GM12878 (cell line): ENCODE results near the gene TBC1D22B. TPM values are rescaled to one million over a fixed set of nuclear protein-coding genes. Genes with fewer than 3 reads are reported as not detected.

Experiments
- ATAC-seq: fragments of 200-7000 bp; cut with Tn5 transposase; 3 replicates; pipeline ENCODE4 v1.9.1; 2020; ENCODE audit warnings: mild to moderate bottlenecking, moderate library complexity
- BruUV-seq: library from RNA; stranded (reverse); fragments of 400-500 nt; replicated peaks from 2 replicates; lab custom pipeline; 2021; lab: Mats Ljungman, UMichigan
- CTCF ChIA-PET: fragments of 300-600 bp; sonication (Branson Sonifier 250); formaldehyde crosslinking; extraction: SDS; loops from one replicate; lab custom pipeline; 2021; ENCODE audit warnings: inconsistent platforms; lab: Yijun Ruan, JAX
- POLR2A ChIA-PET: fragments of 350-600 bp; formaldehyde crosslinking; extraction: SDS; loops from one replicate; lab custom pipeline; 2021; ENCODE audit warnings: inconsistent platforms; lab: Charles Lee
- RAD21 ChIA-PET: fragments of 300-600 bp; sonication (Branson Sonifier 250); formaldehyde crosslinking; loops from one replicate; lab custom pipeline; 2023; ENCODE audit warnings: antibody characterized with exemption; ENCODE audit not compliant: unreplicated experiment; lab: Charles Lee
- SMC1A ChIA-PET: fragments of 300-600 bp; sonication (Branson Sonifier 250); formaldehyde crosslinking; loops from one replicate; lab custom pipeline; 2023; ENCODE audit not compliant: unreplicated experiment, uncharacterized antibody; lab: Charles Lee
- DNase-seq: peaks from one replicate; pipeline ENCODE4 v3.0.0-alpha.2; 2011; ENCODE audit warnings: low read depth, low spot score
- FAIRE-seq: peaks from 3 replicates; lab custom pipeline; 2011; peaks lifted over from hg19 to GRCh38; lab: Jason Lieb, UNC
- H2AFZ ChIP-seq: 2 replicates; pipeline ENCODE4 v1.6.0; 2011; ENCODE audit warnings: low read depth, low read length, control low read depth; ENCODE audit not compliant: control insufficient read depth
- H3K27ac ChIP-seq: 2 replicates; pipeline ENCODE4 v1.5.1; 2011; ENCODE audit warnings: control low read depth; ENCODE audit not compliant: control insufficient read depth, insufficient read depth
- H3K27me3 ChIP-seq, 2 experiments: replicated peaks in 1 of 2; 2 replicates each; pipeline versions ENCODE4 v1.6.0 to v1.6.1; 2011; ENCODE audit warnings: low read length in 1 of 2; ENCODE audit not compliant: control insufficient read depth in 2 of 2, insufficient read depth in 2 of 2
- H3K36me3 ChIP-seq, 2 experiments: 2 replicates each; pipeline ENCODE4 v1.5.1; 2011; ENCODE audit warnings: low read length in 1 of 2; ENCODE audit not compliant: control insufficient read depth in 2 of 2, insufficient read depth in 2 of 2
- H3K4me1 ChIP-seq: 2 replicates; pipeline ENCODE4 v1.6.1; 2011; ENCODE audit warnings: mild to moderate bottlenecking, low read length, moderate library complexity, mixed read lengths; ENCODE audit not compliant: control insufficient read depth, insufficient read depth
- H3K4me2 ChIP-seq: 2 replicates; pipeline ENCODE4 v1.6.0; 2011; ENCODE audit warnings: control low read depth; ENCODE audit not compliant: control insufficient read depth, insufficient read depth
- H3K4me3 ChIP-seq: fragments of 200-600 bp; sonication (generic); 2 replicates; pipeline ENCODE4 v1.5.1; 2016
- H3K79me2 ChIP-seq: 2 replicates; pipeline ENCODE4 v1.6.0; 2011; ENCODE audit warnings: low read length; ENCODE audit not compliant: control insufficient read depth, insufficient read depth
- H3K9ac ChIP-seq: 2 replicates; pipeline ENCODE4 v1.8.0; 2011; ENCODE audit warnings: low read length, control low read depth, mixed read lengths; ENCODE audit not compliant: control insufficient read depth, insufficient read depth
- H3K9me3 ChIP-seq: replicated peaks from 3 replicates; pipeline ENCODE4 v1.5.1; 2011; ENCODE audit warnings: mild to moderate bottlenecking, low read length; ENCODE audit not compliant: control insufficient read depth, insufficient read depth
- H4K20me1 ChIP-seq: 2 replicates; pipeline ENCODE4 v1.6.0; 2011; ENCODE audit not compliant: control insufficient read depth, insufficient read depth
- BHLHE40 ChIP-seq, 2 experiments: fragments of 450-650 bp in 1 of 2; IDR thresholded peaks; 2 replicates each; pipeline ENCODE4 v1.6.1; 2011 to 2017; ENCODE audit warnings: low read depth in 2 of 2, borderline replicate concordance in 1 of 2, improper control_type of control experiment in 1 of 2, low read length in 1 of 2, mild to moderate bottlenecking in 1 of 2
- BRCA1 ChIP-seq: IDR thresholded peaks from 2 replicates; pipeline ENCODE4 v1.6.1; 2011; ENCODE audit warnings: low read depth, low read length, improper control_type of control experiment
- CHD2 ChIP-seq: IDR thresholded peaks from 2 replicates; pipeline ENCODE4 v1.6.1; 2011; ENCODE audit warnings: low read depth, low read length, improper control_type of control experiment, borderline replicate concordance
- CREM ChIP-seq: IDR thresholded peaks from 2 replicates; pipeline ENCODE4 v1.6.1; 2014; ENCODE audit warnings: antibody characterized with exemption, low read depth
- EZH2 ChIP-seq: IDR thresholded peaks from 2 replicates; pipeline ENCODE4 v1.6.1; 2012; ENCODE audit warnings: low read depth, mild to moderate bottlenecking, control low read depth, inconsistent platforms, low read length, borderline replicate concordance; ENCODE audit not compliant: control insufficient read depth
- HDAC2 ChIP-seq: fragments of 200-600 bp; sonication (generic); IDR thresholded peaks from 2 replicates; pipeline ENCODE4 v1.6.1; 2017
- JUND ChIP-seq: IDR thresholded peaks from 2 replicates; pipeline ENCODE4 v1.6.1; 2012; ENCODE audit warnings: low read depth, mild to moderate bottlenecking, low read length, improper control_type of control experiment, moderate library complexity
- NFYA ChIP-seq: IDR thresholded peaks from 2 replicates; pipeline ENCODE4 v1.6.1; 2011; ENCODE audit warnings: low read depth, mild to moderate bottlenecking, low read length, improper control_type of control experiment, borderline replicate concordance
- NR2C2 ChIP-seq: IDR thresholded peaks from 2 replicates; pipeline ENCODE4 v1.6.1; 2011; ENCODE audit warnings: borderline replicate concordance, low read depth; ENCODE audit not compliant: control insufficient read depth, insufficient read length
- POLR2A ChIP-seq: IDR thresholded peaks from 2 replicates; pipeline ENCODE4 v1.6.1; 2011; ENCODE audit warnings: low read depth, mild to moderate bottlenecking, low read length
- PRDM15 ChIP-seq: fragments of 450-650 bp; formaldehyde crosslinking; IDR thresholded peaks from 2 replicates; pipeline ENCODE4 v1.4.0; 2020; ENCODE audit warnings: mild to moderate bottlenecking, moderate library complexity
- TCF7 ChIP-seq: IDR thresholded peaks from 2 replicates; pipeline ENCODE4 v1.6.1; 2014; ENCODE audit warnings: antibody characterized with exemption, borderline replicate concordance
- WRNIP1 ChIP-seq: IDR thresholded peaks from 2 replicates; pipeline ENCODE4 v1.6.1; 2011; ENCODE audit warnings: low read depth, low read length, improper control_type of control experiment, borderline replicate concordance
- ZBTB11 ChIP-seq: fragments of 450-650 bp; formaldehyde crosslinking; IDR thresholded peaks from 2 replicates; pipeline ENCODE4 v1.5.0; 2022; ENCODE audit warnings: mild to moderate bottlenecking, missing genetic modification characterization
- WGBS: methylation state at CpG from one replicate; pipeline ENCODE4 v1.1.6; 2016; ENCODE audit warnings: low lambda C conversion rate; ENCODE audit not compliant: insufficient replicate concordance, insufficient coverage; ENCODE audit errors: missing lambda C conversion rate; 5-methylcytosine and 5-hydroxymethylcytosine counted together
- in situ Hi-C: fragments of 300-500 bp; cut with MboI; formaldehyde crosslinking; loops from 9 replicates; pipeline ENCODE4 v1.14.3; 2018; ENCODE audit warnings: mixed read lengths
- intact Hi-C: fragments of 100-400 bp; cut with micrococcal nuclease; formaldehyde crosslinking; loops from one replicate; pipeline ENCODE4 v1.14.2; 2022; ENCODE audit not compliant: unreplicated experiment
- polyA plus RNA-seq, 11 experiments: library from polyadenylated mRNA; depleted of rRNA in 4 of 11; unstranded in 6 of 11; stranded (reverse) in 5 of 11; fragments of >200 nt; fragmentation: Nextera tagmentation in 4 of 11; fragmentation: Illumina TruSeq in 1 of 11; extraction: Ambion mirVana in 4 of 11; extraction: Trizol in 1 of 11; gene quantifications; 1 replicate in 1 of 11; 2 replicates in 10 of 11; pipeline versions ENCODE4 v1.2.1 to v1.2.3, GENCODE V29; 2011 to 2016; ENCODE audit warnings: inconsistent platforms in 2 of 11, missing spikeins in 2 of 11, low read depth in 1 of 11
- total RNA-seq, 4 experiments: library from RNA; depleted of rRNA in 3 of 4; stranded (reverse); fragments of >200 nt in 3 of 4; fragmentation: Illumina TruSeq in 1 of 4; extraction: Trizol in 1 of 4; gene quantifications; 2 replicates each; pipeline versions ENCODE4 v1.2.1 to v1.2.3, GENCODE V29; 2013 to 2021

Gene TBC1D22B
- total and polyA plus RNA-seq, 10 of the 15 experiments (the other 5 are each of a cell fraction or from before 2014, with no cell fraction given), result 3.4 to 18.7 (median 14.1) TPM

GRCh38 chr6:37254881-37255280 is 2.7 kb upstream of the TBC1D22B start:
- ATAC-seq (no peak), FAIRE-seq (no peak), DNase-seq (no peak)
- H3K9ac ChIP-seq, result no peak overlapping the region
- ChIA-PET SMC1A (interaction anchor here (0.6 to 1.3 kb wide), 2 partner anchors 8 to 248 kb away, joined by 3 to 4 read pairs; no protein-coding TSS in a partner anchor), POLR2A (no interaction called here), CTCF (interaction anchor here (2.4 kb wide), 1 partner anchor 12 kb away, joined by 6 read pairs; no protein-coding TSS in a partner anchor), RAD21 (no interaction called here)
- no peak overlapping the region for H2AFZ ChIP-seq
- 50% methylated on average over 5 of the region's 5 CpGs for WGBS
- no peak overlapping the region for H3K4me2 ChIP-seq
- H3K27ac ChIP-seq, result no peak overlapping the region
- H3K4me3 ChIP-seq, result no peak overlapping the region
- H3K9me3 ChIP-seq, result no peaks in the 10 kb centered on the region
- peaks cover 21% of the 10 kb centered on the region for H3K79me2 ChIP-seq
- intact Hi-C loops (no loop called here), in situ Hi-C loops (no loop called here)
- H3K27me3 ChIP-seq, result no peaks in the 10 kb centered on the region
- 0 out of 2 replicates have a peak, but pooled peaks cover 3% of the 10 kb centered on the region for H3K4me1 ChIP-seq
- BruUV-seq, result no TSS peak
- no peaks in the 10 kb centered on the region; the same call in 1 of the 2 replicates for H4K20me1 ChIP-seq
- no peaks in the 10 kb centered on the region for H3K36me3 ChIP-seq
- TF ChIP-seq PRDM15 (CRISPR knock-in tag) (no peak), NR2C2 (no peak), BHLHE40 (IDR thresholded peaks at IDR 0.05; ENCODE audit: borderline replicate concordance in 1 of 2, low read depth in 2 of 2, low read length in 1 of 2) (no peak), NFYA (no peak), BRCA1 (no peak), EZH2 (no peak), JUND (no peak), POLR2A (no peak), CHD2 (no peak), TCF7 (no peak), CREM (no peak), ZBTB11 (CRISPR knock-in tag) (no peak), WRNIP1 (no peak), HDAC2 (no peak)
